ENCODE data around the gene SDF4. TPM values are rescaled to one million over a fixed set of nuclear protein-coding genes. Genes with fewer than 3 reads are reported as not detected.

SDF4 gene
- total and polyA plus RNA-seq, 11 donors = 102 to 212 (median 120) TPM

DNA sequence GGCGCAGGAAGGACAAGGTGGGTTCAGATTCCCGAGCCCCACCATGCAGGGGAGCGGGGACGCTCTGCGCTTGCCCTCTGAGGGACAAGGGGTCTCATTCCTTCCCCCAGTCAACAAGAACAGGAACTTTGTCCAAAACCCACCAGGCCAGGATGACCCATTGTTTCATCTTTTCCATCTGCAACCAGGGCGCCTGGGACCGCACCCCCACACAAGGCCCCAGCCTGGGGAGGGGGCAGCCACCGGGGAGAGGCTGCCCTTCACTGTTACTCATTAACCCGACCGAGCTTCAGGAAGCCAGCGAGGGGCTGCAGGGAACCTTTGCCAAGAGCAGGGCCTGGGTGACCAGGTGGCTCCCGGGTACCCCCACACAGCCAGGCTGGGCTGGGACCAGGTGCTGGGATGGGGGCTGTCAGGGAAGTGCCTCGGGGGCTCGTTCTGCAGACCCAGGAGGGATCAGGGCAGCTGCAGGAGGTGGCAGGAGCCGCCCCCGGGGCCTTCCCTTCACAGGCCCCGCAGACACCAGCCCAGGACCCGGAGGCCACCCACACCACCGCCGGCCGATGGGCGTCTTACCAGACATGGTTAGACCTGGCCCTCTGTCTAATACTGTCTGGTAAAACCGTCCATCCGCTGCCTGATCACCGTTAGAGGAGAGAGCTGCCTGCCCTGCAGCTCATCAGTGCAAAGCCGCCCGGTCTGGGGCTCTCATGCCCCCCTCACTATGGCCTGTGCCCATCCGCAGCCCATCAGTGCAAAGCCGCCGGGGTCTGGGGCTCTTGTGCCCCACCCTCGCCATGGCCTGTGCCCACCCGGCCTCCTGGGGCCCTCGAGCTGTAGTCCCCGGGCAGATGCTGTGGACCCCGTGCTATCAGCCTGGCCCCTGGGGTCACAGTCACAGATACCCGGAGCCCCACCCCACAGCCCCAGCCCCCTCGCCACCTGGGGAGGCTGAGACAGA lies 63.1 kb downstream of the SDF4 start:
- Histone ChIP-seq H3K9me3 (no peaks in the 10 kb centered on the region), H3K4me1 (peaks cover 0 to 4% (median 0%) of the 10 kb centered on the region in 12 donors), H3K36me3 (no peaks in the 10 kb centered on the region), H3K27me3 (peaks cover 27 to 93% (median 67%) of the 10 kb centered on the region in 9 donors), H3K4me3 (no peak overlapping the region), H3K27ac (no peak overlapping the region)
- whole genome bisulfite sequencing, 4 donors = 69 to 78% (median 77%) methylated on average over 19 to 37 of the region's 37 CpGs
- no peak for ATAC-seq
- TF ChIP-seq, protein P1, sequence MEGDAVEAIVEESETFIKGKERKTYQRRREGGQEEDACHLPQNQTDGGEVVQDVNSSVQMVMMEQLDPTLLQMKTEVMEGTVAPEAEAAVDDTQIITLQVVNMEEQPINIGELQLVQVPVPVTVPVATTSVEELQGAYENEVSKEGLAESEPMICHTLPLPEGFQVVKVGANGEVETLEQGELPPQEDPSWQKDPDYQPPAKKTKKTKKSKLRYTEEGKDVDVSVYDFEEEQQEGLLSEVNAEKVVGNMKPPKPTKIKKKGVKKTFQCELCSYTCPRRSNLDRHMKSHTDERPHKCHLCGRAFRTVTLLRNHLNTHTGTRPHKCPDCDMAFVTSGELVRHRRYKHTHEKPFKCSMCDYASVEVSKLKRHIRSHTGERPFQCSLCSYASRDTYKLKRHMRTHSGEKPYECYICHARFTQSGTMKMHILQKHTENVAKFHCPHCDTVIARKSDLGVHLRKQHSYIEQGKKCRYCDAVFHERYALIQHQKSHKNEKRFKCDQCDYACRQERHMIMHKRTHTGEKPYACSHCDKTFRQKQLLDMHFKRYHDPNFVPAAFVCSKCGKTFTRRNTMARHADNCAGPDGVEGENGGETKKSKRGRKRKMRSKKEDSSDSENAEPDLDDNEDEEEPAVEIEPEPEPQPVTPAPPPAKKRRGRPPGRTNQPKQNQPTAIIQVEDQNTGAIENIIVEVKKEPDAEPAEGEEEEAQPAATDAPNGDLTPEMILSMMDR (IDR thresholded peaks at IDR 0.05) = no peak
- no peak for TF ChIP-seq POLR2A (IDR thresholded peaks at IDR 0.05)
- intact Hi-C loops (cut with DNase I) = loop anchor here in 1 of 10 donors (5.0 kb wide), 1 partner anchor 36 kb away; no protein-coding TSS in a partner anchor
- DNase-seq = peak in 2 of 5 donors; percentile 20 to 61

DNA sequence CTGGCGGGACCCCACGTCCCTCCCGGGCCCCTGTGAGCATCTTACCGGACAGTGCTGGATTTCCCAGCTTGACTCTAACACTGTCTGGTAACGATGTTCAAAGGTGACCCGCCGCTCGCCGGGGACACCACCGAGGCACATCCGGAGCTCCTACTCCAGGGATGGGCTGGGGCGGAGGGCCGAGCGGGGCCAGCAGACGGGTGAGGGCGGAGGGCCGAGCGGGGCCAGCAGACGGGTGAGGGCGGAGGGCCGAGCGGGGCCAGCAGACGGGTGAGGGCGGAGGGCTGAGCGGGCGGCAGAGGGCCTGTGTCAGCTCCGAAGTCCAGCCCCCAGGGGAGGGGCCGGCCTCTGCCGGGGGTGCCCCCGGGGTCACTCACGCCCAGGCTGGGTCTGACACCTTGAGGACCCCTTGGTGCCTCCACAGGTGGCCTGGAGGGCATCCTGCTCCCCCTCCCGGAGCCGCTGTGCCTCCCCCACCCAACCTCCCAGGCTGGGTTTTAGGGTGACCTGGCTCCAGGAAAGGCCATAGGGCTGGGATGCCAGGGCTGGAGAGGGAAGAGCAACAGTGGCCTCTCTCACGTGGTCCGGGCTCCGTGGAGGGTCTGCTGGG lies 63.9 kb downstream of the SDF4 start:
- Histone ChIP-seq H3K36me3 (no peaks in the 10 kb centered on the region), H3K4me3 (no peak overlapping the region), H3K27ac (no peak overlapping the region), H3K27me3 (peaks cover 21 to 93% (median 65%) of the 10 kb centered on the region in 9 donors), H3K4me1 (no peaks in the 10 kb centered on the region), H3K9me3 (no peaks in the 10 kb centered on the region)
- peak in 1 of 5 donors; percentile 17 for DNase-seq
- intact Hi-C loops (cut with DNase I) = loop anchor here in 1 of 10 donors (5.0 kb wide), 1 partner anchor 36 kb away; no protein-coding TSS in a partner anchor
- 78 to 83% (median 81%) methylated on average over 31 to 36 of the region's 36 CpGs for WGBS, 4 donors
- TF ChIP-seq, protein P1 (IDR thresholded peaks at IDR 0.05) = no peak
- no peak for TF ChIP-seq POLR2A (IDR thresholded peaks at IDR 0.05)
- no peak for ATAC-seq

DNA sequence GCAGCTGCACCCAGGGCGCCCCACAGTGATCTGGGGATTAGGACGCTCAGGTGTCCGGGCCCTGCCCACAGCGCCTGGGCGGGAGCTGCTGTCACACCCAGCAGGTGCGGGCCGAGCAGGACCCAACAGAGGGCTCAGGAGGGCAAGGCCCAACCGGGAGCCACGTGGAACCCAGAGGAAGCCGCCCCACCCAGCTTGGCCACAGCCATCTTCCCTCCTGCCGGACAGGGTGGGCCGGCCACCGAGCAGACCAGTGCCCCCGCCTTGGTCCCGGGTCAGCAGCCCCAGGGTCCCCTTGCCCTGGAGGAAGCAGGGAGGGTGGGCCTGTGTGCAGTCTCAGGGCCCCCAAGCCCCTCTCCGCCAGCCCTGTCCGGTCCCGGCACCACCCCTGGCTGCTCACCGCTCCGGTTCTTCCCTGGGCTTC lies 64.4 kb downstream of the SDF4 start:
- DNase-seq (peak in 3 of 5 donors; percentile 17 to 51 (median 23)), ATAC-seq (no peak)
- H3K27ac ChIP-seq = no peak overlapping the region
- no peaks in the 10 kb centered on the region for H3K9me3 ChIP-seq
- H3K4me3 ChIP-seq = no peak overlapping the region
- 70 to 77% (median 75%) methylated on average over 8 to 20 of the region's 20 CpGs for WGBS, 4 donors
- H3K27me3 ChIP-seq = peaks cover 26 to 93% (median 63%) of the 10 kb centered on the region in 9 donors
- TF ChIP-seq, protein P1 (IDR thresholded peaks at IDR 0.05) = no peak
- TF ChIP-seq POLR2A (IDR thresholded peaks at IDR 0.05) = no peak
- no peaks in the 10 kb centered on the region for H3K4me1 ChIP-seq
- intact Hi-C loops (cut with DNase I) = loop anchor here in 1 of 10 donors (5.0 kb wide), 1 partner anchor 35 kb away; no protein-coding TSS in a partner anchor
- H3K36me3 ChIP-seq = no peaks in the 10 kb centered on the region

MicroRNAs encoded within 50 kb of the gene (microRNA counts, 767-probe panel; counts per million panel counts)
- microRNA hsa-miR-200a-3p (71.6 to 1,023 counts per million in 2 donors), microRNA hsa-miR-200b-3p (71.6 to 908 counts per million in 2 donors), microRNA hsa-miR-429 (0 to 71.6 counts per million in 2 donors)

Small RNAs within 50 kb of the gene (microRNA-seq; reads per million reads assigned to microRNA genes)
- gene MIR200A = 0.77 to 6.0 (median 1.2) reads per million in 4 donors
- gene MIR200B = 3.9 to 24.6 (median 7.2) reads per million in 4 donors
- gene MIR429 = 0.26 to 2.4 (median 0.98) reads per million in 4 donors

Other genes starting within 250 kb of the SDF4 start
- gene PERM1, start 249.9 kb downstream of the SDF4 start, total RNA-seq = 100 to 1,000 TPM in 6 of 9 donors, 10 to 100 TPM in 3; 52.8 to 149 (median 104) TPM
- gene PERM1, start 249.9 kb downstream of the SDF4 start, polyA plus RNA-seq = 100 to 1,000 TPM in 1 of 2 donors, 10 to 100 TPM in 1; 53.3 to 353 TPM
- 10 to 100 TPM; 26.8 to 98.1 (median 42.0) TPM for gene HES4, start 231.9 kb downstream of the SDF4 start, total RNA-seq
- 10 to 100 TPM; 25.7 to 29.2 TPM for gene HES4, start 231.9 kb downstream of the SDF4 start, polyA plus RNA-seq
- gene ISG15, start 218.5 kb downstream of the SDF4 start, total RNA-seq = 100 to 1,000 TPM in 1 of 9 donors, 10 to 100 TPM in 8; 17.0 to 189 (median 32.8) TPM
- gene ISG15, start 218.5 kb downstream of the SDF4 start, polyA plus RNA-seq = 10 to 100 TPM; 34.4 to 76.5 TPM
- 10 to 100 TPM in 8 of 9 donors, 1 to 10 TPM in 1; 9.7 to 45.7 (median 22.7) TPM for gene AGRN, start 211.9 kb downstream of the SDF4 start, total RNA-seq
- gene AGRN, start 211.9 kb downstream of the SDF4 start, polyA plus RNA-seq = 10 to 100 TPM; 11.8 to 14.1 TPM
- gene RNF223, start 157.7 kb downstream of the SDF4 start, total RNA-seq = not detected
- gene RNF223, start 157.7 kb downstream of the SDF4 start, polyA plus RNA-seq = not detected
- 1 to 10 TPM; 3.7 to 6.6 (median 4.2) TPM for gene C1orf159, start 115.9 kb downstream of the SDF4 start, total RNA-seq
- gene C1orf159, start 115.9 kb downstream of the SDF4 start, polyA plus RNA-seq = 1 to 10 TPM; 7.1 to 7.2 TPM
- under 1 TPM in 5 of 9 donors, not detected in 4; 0.14 to 0.53 (median 0.27) TPM for gene TTLL10, start 58.1 kb downstream of the SDF4 start, total RNA-seq
- gene TTLL10, start 58.1 kb downstream of the SDF4 start, polyA plus RNA-seq = under 1 TPM; 0.03 to 0.19 TPM
- under 1 TPM in 2 of 9 donors, not detected in 7; 0.77 to 0.93 TPM for gene TNFRSF18, start 25.4 kb downstream of the SDF4 start, total RNA-seq
- under 1 TPM in 1 of 2 donors, not detected in 1; 0.24 TPM for gene TNFRSF18, start 25.4 kb downstream of the SDF4 start, polyA plus RNA-seq
- gene TNFRSF4, start 17.8 kb downstream of the SDF4 start, total RNA-seq = 10 to 100 TPM in 1 of 9 donors, 1 to 10 TPM in 8; 1.1 to 23.8 (median 2.7) TPM
- 1 to 10 TPM; 3.2 to 4.0 TPM for gene TNFRSF4, start 17.8 kb downstream of the SDF4 start, polyA plus RNA-seq
- 10 to 100 TPM in 7 of 9 donors, 1 to 10 TPM in 2; 8.1 to 21.4 (median 11.2) TPM for gene B3GALT6, start 236 bp upstream of the SDF4 start, total RNA-seq
- 10 to 100 TPM in 1 of 2 donors, 1 to 10 TPM in 1; 6.7 to 15.7 TPM for gene B3GALT6, start 236 bp upstream of the SDF4 start, polyA plus RNA-seq
- 1 to 10 TPM in 2 of 9 donors, under 1 TPM in 5, not detected in 2; 0.72 to 3.5 (median 0.85) TPM for gene C1QTNF12, start 14.7 kb upstream of the SDF4 start, total RNA-seq
- gene C1QTNF12, start 14.7 kb upstream of the SDF4 start, polyA plus RNA-seq = under 1 TPM; 0.84 to 0.93 TPM
- gene UBE2J2, start 41.9 kb upstream of the SDF4 start, total RNA-seq = 10 to 100 TPM; 23.3 to 43.9 (median 33.2) TPM
- gene UBE2J2, start 41.9 kb upstream of the SDF4 start, polyA plus RNA-seq = 10 to 100 TPM; 38.7 to 53.6 TPM
- gene SCNN1D, start 48.4 kb upstream of the SDF4 start, total RNA-seq = 10 to 100 TPM in 1 of 9 donors, 1 to 10 TPM in 5, under 1 TPM in 3; 0.81 to 12.2 (median 3.7) TPM
- gene SCNN1D, start 48.4 kb upstream of the SDF4 start, polyA plus RNA-seq = 1 to 10 TPM in 1 of 2 donors, under 1 TPM in 1; 0.47 to 6.2 TPM
- 10 to 100 TPM; 28.7 to 56.3 (median 34.1) TPM for gene ACAP3, start 75.9 kb upstream of the SDF4 start, total RNA-seq
- gene ACAP3, start 75.9 kb upstream of the SDF4 start, polyA plus RNA-seq = 10 to 100 TPM; 20.1 to 59.5 TPM
- gene PUSL1, start 76.6 kb upstream of the SDF4 start, total RNA-seq = 10 to 100 TPM in 4 of 9 donors, 1 to 10 TPM in 5; 6.8 to 17.7 (median 9.7) TPM
- 10 to 100 TPM; 16.0 to 16.2 TPM for gene PUSL1, start 76.6 kb upstream of the SDF4 start, polyA plus RNA-seq
- 10 to 100 TPM; 46.8 to 91.3 (median 67.6) TPM for gene INTS11, start 92.7 kb upstream of the SDF4 start, total RNA-seq
- gene INTS11, start 92.7 kb upstream of the SDF4 start, polyA plus RNA-seq = 100 to 1,000 TPM in 1 of 2 donors, 10 to 100 TPM in 1; 81.7 to 117 TPM
- gene CPTP, start 92.8 kb upstream of the SDF4 start, total RNA-seq = 100 to 1,000 TPM in 2 of 9 donors, 10 to 100 TPM in 7; 50.7 to 220 (median 72.4) TPM
- gene CPTP, start 92.8 kb upstream of the SDF4 start, polyA plus RNA-seq = 100 to 1,000 TPM in 1 of 2 donors, 10 to 100 TPM in 1; 57.6 to 226 TPM
- under 1 TPM; 0.21 to 0.80 (median 0.38) TPM for gene TAS1R3, start 99.3 kb upstream of the SDF4 start, total RNA-seq
- 1 to 10 TPM in 1 of 2 donors, under 1 TPM in 1; 0.24 to 1.3 TPM for gene TAS1R3, start 99.3 kb upstream of the SDF4 start, polyA plus RNA-seq
- 100 to 1,000 TPM in 3 of 9 donors, 10 to 100 TPM in 6; 75.3 to 177 (median 85.3) TPM for gene DVL1, start 117.4 kb upstream of the SDF4 start, total RNA-seq
- 100 to 1,000 TPM; 110 to 129 TPM for gene DVL1, start 117.4 kb upstream of the SDF4 start, polyA plus RNA-seq
- gene MXRA8, start 126.6 kb upstream of the SDF4 start, total RNA-seq = 10 to 100 TPM; 10.5 to 49.3 (median 20.0) TPM
- 10 to 100 TPM; 17.7 to 19.5 TPM for gene MXRA8, start 126.6 kb upstream of the SDF4 start, polyA plus RNA-seq
- gene AURKAIP1, start 143.2 kb upstream of the SDF4 start, total RNA-seq = 100 to 1,000 TPM; 157 to 273 (median 188) TPM
- gene AURKAIP1, start 143.2 kb upstream of the SDF4 start, polyA plus RNA-seq = 100 to 1,000 TPM; 268 to 465 TPM
- 10 to 100 TPM; 35.4 to 66.5 (median 50.7) TPM for gene CCNL2, start 167.3 kb upstream of the SDF4 start, total RNA-seq
- 10 to 100 TPM; 42.3 to 87.8 TPM for gene CCNL2, start 167.3 kb upstream of the SDF4 start, polyA plus RNA-seq
- 100 to 1,000 TPM; 112 to 208 (median 128) TPM for gene MRPL20, start 175.3 kb upstream of the SDF4 start, total RNA-seq
- gene MRPL20, start 175.3 kb upstream of the SDF4 start, polyA plus RNA-seq = 100 to 1,000 TPM; 147 to 238 TPM
- 1 to 10 TPM in 8 of 9 donors, under 1 TPM in 1; 0.58 to 4.0 (median 1.3) TPM for gene ANKRD65, start 189.3 kb upstream of the SDF4 start, total RNA-seq
- gene ANKRD65, start 189.3 kb upstream of the SDF4 start, polyA plus RNA-seq = 1 to 10 TPM in 1 of 2 donors, under 1 TPM in 1; 0.86 to 1.5 TPM
- 10 to 100 TPM; 11.0 to 49.5 (median 18.8) TPM for gene VWA1, start 203.7 kb upstream of the SDF4 start, total RNA-seq
- gene VWA1, start 203.7 kb upstream of the SDF4 start, polyA plus RNA-seq = 10 to 100 TPM in 1 of 2 donors, 1 to 10 TPM in 1; 7.0 to 13.2 TPM
- 1 to 10 TPM in 3 of 9 donors, under 1 TPM in 4, not detected in 2; 0.12 to 3.4 (median 0.60) TPM for gene ATAD3C, start 217.7 kb upstream of the SDF4 start, total RNA-seq
- gene ATAD3C, start 217.7 kb upstream of the SDF4 start, polyA plus RNA-seq = under 1 TPM; 0.49 to 0.53 TPM
- 10 to 100 TPM in 2 of 9 donors, 1 to 10 TPM in 7; 2.2 to 12.1 (median 5.8) TPM for gene ATAD3B, start 239.8 kb upstream of the SDF4 start, total RNA-seq
- 10 to 100 TPM; 11.0 to 15.6 TPM for gene ATAD3B, start 239.8 kb upstream of the SDF4 start, polyA plus RNA-seq

Measured in heart left ventricle (tissue), 16 donors.